Measurements from ENCODE around the gene RUSC2.

Gene RUSC2, protein sequence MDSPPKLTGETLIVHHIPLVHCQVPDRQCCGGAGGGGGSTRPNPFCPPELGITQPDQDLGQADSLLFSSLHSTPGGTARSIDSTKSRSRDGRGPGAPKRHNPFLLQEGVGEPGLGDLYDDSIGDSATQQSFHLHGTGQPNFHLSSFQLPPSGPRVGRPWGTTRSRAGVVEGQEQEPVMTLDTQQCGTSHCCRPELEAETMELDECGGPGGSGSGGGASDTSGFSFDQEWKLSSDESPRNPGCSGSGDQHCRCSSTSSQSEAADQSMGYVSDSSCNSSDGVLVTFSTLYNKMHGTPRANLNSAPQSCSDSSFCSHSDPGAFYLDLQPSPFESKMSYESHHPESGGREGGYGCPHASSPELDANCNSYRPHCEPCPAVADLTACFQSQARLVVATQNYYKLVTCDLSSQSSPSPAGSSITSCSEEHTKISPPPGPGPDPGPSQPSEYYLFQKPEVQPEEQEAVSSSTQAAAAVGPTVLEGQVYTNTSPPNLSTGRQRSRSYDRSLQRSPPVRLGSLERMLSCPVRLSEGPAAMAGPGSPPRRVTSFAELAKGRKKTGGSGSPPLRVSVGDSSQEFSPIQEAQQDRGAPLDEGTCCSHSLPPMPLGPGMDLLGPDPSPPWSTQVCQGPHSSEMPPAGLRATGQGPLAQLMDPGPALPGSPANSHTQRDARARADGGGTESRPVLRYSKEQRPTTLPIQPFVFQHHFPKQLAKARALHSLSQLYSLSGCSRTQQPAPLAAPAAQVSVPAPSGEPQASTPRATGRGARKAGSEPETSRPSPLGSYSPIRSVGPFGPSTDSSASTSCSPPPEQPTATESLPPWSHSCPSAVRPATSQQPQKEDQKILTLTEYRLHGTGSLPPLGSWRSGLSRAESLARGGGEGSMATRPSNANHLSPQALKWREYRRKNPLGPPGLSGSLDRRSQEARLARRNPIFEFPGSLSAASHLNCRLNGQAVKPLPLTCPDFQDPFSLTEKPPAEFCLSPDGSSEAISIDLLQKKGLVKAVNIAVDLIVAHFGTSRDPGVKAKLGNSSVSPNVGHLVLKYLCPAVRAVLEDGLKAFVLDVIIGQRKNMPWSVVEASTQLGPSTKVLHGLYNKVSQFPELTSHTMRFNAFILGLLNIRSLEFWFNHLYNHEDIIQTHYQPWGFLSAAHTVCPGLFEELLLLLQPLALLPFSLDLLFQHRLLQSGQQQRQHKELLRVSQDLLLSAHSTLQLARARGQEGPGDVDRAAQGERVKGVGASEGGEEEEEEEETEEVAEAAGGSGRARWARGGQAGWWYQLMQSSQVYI (N-terminal part only)

DNA sequence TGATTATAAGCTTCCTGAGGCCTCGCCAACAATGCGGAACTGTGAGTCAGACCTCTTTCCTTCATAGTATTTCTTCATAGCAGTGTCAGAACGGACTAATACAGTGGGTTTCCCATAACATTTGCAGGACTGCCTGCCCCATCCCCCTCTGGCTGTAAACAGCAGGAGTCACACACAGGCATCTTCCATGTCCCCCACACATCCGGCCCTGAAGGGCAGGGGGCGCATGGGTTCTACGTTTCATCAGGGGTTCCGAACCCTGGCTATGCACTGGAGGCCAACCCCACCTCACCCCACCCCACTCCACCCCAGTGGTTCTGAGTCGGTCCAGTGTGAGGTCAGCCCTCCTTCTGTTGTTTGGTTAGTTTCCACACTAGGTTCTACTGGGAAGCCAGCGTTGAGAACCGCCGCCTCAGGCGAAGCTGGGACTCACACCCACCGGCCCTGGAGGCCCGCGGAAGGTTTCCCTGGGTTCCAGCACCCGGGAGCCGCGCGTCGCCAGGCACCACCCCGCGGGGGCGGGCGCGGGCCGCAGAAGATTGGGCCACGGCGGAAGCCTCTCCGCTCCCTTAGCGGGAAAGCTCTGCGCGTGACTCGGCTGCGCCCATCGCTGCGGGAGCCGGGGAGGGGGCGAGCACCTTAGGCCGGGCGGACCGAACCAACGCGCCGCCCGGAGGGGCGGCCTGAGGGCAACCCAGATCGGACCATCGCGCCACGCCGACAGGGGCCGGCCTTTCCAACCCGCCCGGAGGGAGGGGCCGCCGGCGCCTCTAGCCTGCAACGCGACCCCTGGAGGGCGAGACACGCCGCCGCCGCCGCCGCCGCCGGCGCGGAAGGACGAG, at the start of gene RUSC2:
Gene RUSC2, plus strand, starts transcription at position 799 of the 842 bp plus-strand sequence. CDS start 56,411 bp downstream, outside the sequence.
- peak; percentile 51 for DNase-seq

DNA sequence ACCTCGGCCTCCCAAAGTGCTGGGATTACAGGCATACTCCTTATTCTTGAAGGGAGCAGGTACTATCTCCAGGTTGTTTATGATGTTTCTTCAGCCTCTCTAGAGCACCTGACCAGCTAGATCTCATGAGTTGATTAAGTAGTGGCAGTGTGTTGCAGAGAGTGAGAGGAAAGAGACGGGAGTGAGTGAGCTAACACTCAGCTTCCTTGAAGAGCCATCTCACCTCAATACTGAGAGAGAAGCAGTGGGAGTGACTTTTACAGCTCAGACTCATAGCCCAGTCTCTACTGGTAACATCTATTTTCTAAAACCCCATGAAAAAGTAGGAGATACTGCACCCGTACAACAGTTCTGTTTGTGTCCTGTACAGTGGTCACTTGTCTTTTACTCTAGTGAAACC, 43.9 kb upstream of the RUSC2 start:
- DNase-seq = no peak

DNA sequence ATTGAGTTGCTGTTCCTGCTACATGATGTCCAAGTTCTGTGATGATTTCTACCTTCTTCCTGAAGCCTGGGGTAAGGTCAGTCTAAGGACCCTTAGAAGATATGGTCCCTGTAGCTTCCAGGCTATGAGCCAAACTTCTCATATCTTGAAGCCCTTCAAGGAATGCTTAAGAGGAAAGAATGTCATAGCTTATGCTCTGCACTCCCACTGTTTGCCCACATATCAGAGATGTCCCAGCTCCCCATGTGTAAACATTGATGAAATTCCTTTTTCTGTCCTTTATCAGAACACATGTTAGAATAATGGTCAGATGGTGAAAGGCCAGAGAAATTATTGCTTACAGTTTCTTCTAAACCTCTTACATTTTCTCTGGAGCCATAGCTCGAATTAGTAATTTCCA, 41.4 kb upstream of the RUSC2 start:
- DNase-seq = no peak

DNA sequence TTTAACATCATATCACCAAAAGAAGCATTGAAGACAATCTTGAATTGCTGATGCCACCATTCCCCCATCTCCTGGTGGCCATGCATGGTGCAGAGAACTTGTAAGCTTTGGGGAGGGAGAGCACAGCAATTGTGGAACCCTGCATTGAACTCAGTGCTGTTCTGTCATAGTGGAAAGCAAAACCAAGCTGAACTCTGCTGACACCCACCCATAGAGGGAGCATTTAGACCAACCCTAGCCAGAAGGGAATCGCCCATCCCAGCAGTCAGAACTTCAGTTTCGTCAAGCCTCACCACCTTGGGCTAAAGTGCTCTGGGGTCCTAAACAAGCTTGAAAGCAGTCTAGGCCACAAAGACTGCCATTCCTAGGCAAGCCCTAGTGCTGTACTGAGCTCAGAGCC, 37.4 kb upstream of the RUSC2 start:
- DNase-seq = no peak

DNA sequence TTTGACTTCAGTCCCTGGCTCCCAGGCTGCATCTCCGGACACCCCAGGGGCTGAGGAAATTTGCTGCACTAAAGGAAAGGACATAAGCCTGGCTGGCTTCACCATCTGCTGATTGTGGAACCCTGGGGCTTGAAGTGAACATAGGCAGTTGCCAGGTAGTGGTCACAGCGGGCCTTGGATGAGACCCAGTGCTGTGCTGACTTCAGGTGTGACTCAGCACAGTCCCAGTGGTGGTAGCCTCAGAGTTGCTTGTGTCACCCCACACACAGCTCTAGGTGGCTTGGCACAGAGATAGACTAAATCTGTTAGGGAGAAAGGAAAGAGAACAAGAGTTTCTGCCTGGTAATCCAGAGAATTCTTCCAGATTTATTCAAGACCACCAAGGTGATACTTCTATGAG, 36.1 kb upstream of the RUSC2 start:
- no peak for DNase-seq

DNA sequence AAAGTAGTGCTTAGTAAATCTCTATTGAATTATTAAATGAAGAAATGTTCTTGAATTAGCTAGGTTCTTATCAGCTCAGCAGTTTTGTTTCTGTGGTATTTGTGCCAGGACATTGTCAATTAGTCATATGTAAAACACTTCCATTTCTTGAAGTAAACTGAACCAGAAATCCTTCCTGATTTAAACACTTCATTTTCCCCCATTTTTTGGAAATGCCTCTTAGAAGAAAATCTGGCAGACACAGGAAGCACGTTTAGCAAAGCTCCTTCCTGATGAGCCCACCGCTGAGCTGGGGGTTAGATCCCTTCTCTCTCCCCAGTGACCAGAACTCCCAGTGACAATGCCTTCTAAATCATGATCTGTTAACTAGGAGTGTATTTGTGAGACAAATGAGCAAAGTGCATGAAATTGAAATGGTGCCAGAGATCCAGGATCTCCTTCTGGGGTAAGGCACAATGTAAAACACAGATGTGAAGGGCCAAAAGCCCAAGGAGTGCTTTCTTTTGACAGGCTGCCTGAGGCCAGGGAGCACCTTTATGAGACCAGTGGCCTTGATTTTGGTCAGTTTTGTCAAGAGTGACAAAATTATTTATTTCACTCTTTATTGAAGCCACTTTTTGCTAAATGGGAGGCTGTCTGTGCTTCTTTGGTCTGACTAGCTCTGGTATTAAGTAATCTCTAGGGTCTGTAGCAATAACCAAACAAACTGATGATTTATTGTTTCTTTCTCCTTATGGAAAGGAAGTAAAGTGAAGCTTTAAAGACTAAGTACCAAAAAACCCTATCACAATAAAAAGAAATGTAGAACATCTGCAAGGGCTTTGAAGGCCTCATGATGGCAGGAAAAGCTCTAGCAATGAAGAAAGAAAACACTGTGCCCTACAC, 25.5 kb upstream of the RUSC2 start:
- DNase-seq = no peak

DNA sequence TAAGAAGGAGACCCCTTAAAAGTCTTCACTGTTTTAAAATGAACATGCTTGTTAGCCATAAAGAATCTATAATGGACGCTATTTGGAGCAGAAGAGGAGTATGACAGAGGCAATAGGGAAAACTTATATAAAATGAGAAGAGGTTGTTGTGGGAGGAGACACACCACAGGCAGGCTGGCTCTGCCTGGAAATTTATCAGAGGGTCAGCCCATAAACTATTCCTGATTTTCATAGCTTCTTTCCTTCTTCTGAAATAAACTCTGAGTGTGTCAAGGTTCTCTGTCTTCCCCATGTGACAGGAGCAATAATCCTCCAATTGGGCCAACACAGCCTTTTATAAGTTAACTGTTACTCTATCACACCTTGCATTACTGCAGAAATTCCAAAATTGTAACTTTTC, 19.6 kb upstream of the RUSC2 start:
- DNase-seq = no peak

DNA sequence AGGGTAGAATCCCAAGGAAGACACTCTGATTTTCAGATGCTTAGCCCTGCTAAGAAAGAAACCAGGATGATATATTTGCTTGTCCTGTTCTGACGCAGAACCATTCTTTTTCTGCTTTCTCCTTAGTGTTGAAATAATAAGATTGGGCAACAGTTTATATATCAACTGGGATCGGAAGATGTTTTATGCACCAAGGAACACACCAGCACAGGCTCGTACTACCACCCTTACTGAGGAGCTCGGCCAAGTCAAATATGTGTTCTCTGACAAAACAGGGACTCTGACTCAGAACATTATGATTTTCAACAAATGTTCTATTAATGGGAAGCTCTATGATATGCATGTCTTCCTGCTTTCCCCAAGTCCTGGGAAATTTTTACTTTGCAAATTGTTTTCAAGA, 19.0 kb upstream of the RUSC2 start:
- no peak for DNase-seq

DNA sequence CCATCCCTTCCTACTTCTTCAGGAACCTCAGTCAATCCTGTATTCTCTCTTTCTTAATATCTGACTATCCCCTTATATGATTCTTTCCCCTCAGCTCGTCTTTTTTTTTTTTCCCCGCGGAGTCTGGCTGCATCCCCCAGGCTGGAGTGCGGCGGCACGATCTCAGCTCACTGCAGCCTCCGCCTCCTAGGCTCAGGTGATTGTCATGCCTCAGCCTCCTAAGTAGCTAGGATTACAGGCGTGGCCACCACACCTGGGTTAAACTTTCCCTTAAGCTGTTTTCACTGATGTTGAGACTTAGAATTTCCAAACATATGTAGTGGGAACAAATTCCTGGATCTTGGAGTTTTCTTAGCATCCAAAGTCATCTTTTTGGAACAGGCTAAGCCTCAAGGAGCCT, 13.3 kb upstream of the RUSC2 start:
- no peak for DNase-seq

DNA sequence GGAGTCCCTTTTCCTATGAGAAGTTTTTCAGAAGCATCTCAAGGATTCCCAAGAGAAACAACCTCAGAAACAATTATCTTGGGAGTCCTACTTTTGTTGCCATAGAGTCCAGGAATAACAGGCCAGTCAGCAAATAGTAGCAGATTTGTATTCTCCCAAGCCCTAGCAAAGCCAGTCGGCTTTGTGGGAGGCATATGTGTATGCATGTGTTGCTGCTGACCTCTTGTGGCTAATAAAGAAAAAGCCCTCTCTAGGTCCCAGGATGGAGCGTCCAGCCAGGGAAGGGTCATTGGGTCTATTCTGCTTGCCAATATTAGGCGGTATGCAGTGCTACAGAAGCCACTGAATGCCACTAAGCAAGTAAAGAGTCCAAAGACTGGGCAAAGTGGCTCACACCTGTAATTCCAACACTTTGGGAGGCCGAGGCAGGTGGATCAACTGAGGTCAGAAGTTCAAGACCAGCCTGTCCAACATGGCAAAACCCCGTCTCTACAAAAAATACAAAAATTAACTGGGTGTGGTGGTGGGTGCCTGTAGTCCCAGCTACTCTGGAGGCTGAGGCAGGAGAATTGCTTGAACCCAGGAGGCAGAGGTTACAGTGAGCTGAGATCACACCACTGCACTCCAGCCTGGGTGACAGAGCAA, 12.6 kb upstream of the RUSC2 start:
- DNase-seq = peak; percentile 54

DNA sequence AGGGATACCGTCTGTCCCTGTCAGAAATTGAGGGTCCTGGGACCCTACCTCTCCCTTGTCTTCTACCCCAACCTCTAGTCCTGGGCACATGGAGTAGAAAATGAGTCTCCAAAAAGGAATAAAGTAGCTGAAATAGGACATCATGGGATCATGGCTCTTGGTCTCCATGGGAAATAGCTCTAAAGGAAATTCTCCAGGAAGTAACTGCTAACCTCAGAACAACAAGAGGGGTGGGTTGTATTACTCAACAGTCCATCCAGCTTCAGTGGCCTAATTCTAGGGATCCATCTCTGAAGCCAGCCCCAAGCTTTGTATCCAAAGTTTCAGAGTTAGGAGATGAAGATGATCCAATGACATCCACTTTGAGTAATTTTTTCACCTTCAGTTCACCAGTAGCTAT, 11.0 kb upstream of the RUSC2 start:
- no peak for DNase-seq

DNA sequence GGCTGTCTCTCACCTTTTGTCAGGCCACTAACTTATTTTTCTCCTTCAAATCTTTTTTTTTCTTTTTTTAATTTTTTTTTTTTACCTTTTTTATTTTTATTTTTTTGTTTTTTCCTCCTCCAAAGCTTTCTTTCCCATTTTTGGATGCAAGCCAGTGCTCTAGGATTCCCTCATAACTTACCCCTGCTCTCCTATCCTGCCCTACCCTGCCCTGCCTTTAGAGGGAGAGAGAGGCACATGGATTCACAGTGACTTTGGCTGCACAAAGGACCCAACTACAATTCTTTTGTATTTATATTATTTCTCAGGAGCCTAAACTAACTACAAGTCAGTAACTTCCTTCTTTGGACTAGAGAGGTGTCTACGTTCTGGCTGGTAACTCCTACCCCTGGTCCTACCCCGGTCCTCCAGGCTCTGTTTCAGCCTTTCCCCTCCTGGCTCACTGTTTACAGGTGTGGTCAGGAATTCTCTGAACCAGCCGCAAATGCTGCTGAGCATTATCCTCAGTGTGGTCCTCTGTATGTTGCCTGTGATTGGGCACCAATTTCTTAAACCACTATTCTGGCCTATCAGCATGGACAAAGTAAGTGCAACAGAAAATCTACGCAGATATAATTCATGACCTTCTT, 8.4 kb upstream of the RUSC2 start:
- DNase-seq = peak; percentile 28

DNA sequence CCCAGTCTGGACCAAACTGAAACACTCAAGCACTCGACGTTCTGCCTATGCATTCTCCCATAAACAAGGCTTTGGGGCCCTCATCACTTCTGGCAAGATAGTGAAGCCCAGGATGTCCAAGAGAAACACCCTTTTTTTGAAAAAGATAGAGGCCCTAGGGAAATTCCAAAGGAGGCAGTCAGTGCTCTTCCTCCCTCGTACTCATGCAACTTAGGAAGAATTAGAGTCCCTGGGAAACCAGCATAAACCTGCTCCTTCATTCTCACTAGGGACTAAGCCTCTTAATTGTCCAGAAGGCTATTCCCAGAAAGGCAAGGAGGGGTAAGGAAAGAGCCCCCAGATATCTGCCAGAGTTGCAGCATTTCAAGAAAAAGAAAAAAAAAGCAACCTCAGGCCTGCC, 7.8 kb upstream of the RUSC2 start:
- DNase-seq = no peak

DNA sequence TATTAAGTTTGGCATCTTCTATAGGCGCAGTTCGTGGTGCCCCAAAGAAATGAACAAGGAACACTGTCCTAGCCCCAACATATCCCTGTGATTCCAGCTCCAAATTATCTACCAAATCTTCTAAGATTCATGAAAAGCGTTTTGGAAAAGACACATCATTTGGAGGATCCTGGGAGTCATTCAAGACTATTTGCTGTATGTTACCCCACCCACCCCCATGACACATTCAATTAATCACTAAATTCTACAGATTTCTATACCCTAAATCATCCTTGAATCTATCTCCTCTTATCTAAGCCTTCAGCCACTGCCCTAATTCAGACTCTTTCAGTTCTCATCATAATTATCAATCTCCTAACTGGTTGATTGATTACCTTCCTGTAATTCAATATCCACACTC, 5.5 kb upstream of the RUSC2 start:
- no peak for DNase-seq

DNA sequence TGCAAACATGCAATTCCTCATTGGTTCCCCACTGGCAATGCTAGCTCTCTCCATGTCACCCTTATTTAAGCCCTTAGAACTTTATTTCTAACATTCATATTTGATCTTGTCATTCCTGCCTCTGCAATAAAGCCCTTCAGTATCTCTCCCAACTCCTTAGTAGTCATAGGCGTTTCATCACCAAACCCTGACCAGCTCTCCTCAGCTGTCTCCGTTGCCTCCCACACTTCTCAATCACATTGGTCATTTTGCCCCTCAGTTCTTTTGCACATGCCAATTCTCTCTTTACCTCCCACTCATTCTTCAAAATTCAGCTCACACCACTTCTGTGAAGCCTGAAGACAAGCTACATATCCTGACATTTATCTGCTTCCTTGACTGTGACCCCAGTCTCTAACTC, 2.8 kb upstream of the RUSC2 start:
- no peak for DNase-seq

DNA sequence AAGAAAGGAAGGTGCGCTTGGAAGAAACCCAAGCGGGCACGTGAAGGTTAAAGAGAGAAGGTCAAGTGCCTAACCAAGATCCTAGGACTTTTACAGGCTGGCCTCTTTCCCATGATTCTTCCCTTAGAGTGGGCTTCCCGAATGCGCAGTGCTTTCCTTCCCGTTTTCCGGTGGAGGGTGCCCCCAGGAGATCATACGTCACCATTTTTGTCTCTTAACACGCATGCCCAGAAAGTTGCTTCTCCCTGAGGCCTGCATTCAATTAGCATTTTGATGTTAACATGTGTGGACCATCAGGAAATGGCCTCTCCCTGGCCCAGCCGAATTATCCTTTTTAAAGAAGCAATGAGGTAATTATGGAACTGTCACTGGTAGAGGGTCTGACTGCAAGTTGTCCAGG, 1.9 kb upstream of the RUSC2 start:
- DNase-seq = no peak

DNA sequence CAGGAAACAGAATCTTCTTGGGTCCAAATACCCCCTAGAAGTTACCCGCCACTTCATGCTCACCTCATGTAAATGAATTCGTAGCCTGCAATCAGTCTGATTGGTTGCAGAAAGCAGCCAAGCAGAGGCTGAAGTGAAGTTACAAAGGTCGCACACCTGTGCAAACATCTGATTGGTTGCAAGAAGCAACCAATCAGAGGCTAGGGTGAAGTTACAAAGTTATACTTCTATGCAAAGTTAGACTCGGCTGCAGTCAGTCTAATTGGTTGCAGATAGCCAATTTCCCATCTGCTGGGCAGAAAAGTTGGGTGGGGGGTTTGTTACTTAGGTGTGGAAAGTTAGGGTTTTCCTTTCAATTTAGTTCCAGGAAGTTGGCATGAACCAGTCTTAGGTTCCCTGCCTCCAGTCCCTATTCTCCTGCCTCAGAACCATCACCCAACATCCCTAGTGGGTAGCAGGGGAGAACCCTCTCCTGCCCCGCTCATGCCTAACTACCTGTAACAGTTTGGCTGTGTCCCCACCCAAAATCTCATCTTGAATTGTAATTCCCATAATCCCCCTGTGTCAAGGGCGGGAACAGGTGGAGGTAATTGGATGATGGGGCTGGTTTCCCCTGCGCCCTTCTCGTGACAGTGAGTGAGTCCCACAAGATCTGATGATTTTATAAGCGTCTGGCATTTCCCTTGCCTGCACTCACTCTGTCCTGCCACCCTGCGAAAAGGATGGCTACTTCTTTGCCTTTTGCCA, 1.2 kb upstream of the RUSC2 start:
- no peak for DNase-seq

DNA sequence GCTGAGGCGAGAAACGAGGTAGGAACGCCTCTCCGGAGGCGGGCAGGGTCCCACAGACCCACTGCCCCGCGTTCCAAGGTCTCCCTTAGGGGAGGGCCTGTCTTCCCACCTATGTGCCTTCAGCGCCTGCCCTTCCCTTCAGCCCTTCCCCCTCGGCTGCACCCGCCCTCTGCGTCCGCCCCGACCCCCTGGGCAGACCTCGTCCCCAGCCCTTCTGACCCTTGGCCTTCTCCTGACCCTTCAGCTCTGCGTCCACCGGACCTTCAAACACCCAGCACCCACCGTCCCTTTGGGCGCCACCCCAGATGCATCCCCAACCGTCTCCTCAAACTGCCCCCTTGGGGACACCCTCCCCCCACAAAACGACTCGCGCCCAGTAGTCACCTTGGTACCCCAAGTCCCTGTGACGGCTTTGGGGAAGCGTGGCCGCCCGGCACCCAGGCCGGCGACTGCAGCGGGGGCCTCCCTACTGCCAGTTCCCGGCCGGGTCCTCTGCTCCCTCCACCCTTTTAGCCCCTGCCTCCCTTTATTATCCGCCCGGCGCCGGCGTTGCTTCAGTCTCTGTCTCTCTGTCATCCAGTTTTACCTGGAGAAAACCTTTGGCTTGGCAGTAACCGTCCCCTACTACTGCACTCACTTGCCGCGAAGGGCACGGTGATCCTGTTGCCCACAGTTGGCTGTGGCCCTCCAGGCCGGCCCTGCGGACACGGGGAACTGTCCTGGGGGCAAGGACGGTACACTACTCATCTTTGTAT, 421 bp downstream of the RUSC2 start:
- DNase-seq = no peak

Measured in activated CD4-positive, alpha-beta T cell treated with anti-CD3 and anti-CD28 coated beads, Interleukin-2, amount 50 U/mL, for 16 hours (primary cell).